Fibroblast of peridontal ligament (primary cell): ENCODE data around the gene ALOX5.

Experiments used
- DNase-seq: peaks from one replicate; pipeline ENCODE4 v3.0.0-alpha.2; 2010; ENCODE audit errors: extremely low read depth

The ALOX5 gene

GRCh38 chr10:45424668-45425404 is 50.8 kb downstream of the ALOX5 start:
- no peak for DNase-seq

DNA sequence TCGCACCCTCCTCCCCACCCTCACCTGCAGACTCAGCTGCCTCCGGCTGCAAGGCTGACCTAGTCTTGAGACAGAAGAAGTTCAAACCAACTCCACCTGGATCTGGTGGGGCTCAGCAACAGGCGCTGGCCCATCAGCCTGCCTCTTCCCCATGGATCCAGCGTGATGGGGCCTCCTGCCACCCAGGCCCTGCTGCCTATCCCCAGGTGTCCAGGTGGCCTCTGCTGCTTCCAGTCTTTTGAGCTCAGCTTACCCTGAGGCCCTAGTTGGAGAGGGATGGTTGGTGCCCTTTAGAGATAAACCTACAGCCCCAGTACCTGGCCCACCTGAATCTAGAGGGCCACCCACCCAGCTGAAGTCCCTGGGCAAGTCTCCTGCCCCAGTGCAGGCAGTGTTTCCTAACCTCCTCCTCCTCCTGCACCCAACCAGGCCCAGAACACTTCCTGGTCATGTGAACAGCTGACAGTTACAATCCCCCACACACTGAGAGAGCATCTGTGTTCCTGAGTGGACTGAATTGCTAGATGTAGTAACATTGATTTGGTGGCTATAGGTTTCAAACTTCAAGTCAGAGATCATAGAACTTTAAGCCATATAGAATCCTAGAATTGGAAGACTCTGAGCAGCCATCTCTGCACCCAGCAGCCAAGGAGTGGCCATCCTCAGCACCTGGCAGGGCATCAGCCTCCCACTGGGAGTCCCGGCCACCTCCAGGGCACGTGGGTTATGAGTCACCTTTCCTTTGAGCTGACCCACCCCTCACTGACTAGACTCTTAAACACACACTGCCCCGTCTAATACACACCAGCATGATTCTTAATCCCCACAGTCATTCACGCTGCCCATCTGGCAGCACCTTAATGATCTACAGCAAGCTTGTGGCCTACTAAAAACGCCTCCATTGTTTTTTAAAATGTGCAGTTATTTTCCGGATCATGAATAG is 51.9 kb downstream of the ALOX5 start:
- DNase-seq, result no peak

DNA sequence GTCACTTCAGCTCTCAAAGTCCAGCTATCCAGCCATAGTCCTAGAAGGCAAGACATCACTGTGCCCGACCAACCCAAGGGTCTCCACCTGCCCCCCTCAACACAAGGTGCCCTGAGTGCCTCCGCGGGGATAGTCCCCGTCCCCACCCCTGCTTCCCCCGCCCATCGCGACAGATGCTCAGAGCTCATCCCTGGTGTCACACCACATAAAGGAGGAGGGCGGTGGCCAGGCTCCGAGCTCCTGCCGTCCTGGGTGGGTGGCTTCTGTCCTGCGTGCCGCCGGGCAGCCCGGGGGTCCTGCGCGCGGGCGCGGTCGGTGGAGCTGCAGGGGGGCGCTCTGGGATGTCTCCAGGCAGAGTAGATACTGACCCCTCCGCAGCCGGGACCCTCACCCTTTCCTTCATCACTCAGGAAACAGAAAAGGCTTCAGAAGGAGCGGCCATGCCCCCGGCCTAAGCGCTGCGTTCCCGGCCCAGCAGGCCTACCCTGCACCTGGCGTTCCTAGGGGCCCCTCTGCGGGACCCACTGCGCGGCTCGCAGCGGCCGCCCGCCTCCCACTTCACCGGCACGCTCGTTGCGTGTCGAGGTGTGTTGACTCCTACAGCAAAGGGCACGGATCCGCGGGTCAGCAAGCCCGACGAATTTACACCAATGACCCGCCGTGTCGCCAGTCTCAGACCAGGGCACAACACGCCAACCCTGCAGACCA is 53.4 kb downstream of the ALOX5 start:
- no peak for DNase-seq

- no peak for DNase-seq
Measured at GRCh38 chr10:45427970-45428366, 54.0 kb downstream of the ALOX5 start.

DNA sequence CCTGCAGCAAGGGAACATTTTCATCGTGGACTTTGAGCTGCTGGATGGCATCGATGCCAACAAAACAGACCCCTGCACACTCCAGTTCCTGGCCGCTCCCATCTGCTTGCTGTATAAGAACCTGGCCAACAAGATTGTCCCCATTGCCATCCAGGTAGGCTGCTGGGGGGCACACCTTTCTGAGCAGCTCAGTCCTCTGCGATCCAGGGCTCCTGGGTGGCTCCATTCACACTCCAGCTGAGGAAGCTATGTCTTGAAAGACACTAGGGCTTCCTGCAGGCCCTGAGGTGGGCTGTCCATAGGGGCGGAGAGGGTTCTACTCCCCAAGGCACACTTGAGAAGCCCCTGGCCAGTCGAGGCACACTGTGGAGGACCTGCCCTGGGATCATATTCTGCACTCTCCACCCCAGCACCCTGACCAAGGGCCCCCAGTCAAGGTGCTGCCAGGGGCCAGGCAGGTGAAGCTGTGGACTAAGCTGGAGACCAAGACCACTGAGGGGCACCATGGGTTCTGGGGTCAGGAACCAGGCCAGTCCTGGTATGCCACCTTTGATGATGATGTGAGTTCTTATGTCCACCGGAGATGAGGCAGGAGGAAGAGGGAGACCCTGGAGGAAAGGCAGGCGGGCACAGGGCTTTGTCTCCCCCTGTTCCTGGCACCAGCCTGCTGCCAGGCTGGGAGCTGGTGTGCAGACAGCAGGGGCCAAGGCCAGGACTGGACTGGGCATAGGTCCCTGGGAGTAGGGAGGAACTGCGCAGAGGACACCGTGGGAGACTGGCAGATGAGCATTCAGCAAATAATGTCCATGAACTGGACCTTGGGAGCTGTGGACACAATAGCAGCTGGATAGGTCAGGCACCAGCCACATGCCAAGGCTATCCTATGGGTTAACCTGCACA is 54.8 kb downstream of the ALOX5 start:
- no peak for DNase-seq

DNA sequence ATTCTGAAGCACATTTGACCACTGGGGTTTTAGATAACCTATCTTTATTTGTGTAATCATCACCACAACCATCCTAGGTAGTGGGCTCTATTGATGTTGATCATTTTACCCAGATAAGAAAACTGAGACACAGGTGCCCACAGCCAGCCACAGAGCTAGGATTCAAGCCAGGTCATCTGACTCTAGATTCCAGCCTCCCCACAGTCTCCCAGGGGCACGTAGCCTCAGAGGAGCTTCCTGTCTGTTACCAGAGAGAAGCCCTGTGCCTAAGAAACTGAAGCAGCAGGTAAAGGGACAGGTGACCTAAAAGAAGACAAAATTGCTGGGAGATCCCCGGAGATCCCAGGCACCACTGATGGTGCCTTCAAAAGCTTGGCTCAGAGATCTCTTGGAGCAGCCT is 55.8 kb downstream of the ALOX5 start:
- DNase-seq, result no peak

- DNase-seq, result no peak
Measured at GRCh38 chr10:45432113-45432512, 58.1 kb downstream of the ALOX5 start.

DNA sequence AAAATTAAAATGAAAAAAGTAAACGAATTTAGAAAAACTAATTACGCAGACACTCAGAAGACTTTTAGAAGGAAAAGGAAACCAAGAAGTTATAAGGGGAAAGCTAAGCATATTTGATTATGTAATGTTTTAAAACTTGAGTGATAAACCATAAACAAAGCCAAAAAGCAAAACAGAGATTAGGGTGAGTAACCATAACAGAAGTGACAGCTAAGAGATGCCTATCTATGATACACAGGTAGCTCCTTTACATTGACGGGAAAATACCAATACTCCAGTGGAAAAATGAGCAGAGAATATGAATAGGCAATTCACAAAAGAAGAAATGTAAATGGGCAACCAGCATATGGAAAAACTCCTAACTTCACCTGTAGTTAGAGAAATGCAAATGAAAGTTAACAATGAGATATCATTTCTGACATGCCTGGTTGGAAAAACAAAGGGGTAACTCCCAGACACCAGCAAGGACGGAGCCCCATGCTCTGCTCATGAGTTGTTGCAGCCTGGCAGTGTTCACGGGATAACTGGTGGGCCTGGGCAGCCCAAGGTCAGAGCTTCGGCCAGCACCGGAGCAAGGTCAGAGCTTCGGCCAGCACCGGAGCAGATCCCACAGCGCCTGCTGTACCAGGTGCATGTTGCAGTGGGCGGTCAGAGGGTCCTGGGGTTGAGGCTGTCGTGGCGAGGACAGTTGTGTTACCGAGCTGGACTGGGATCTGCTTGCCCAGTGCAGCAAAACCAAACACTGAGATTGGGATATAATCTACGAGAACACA is 58.9 kb downstream of the ALOX5 start:
- DNase-seq, result no peak

GRCh38 chr10:45433716-45434469 is 59.9 kb downstream of the ALOX5 start:
- no peak for DNase-seq

GRCh38 chr10:45437587-45438465 is 63.8 kb downstream of the ALOX5 start:
- no peak for DNase-seq

DNA sequence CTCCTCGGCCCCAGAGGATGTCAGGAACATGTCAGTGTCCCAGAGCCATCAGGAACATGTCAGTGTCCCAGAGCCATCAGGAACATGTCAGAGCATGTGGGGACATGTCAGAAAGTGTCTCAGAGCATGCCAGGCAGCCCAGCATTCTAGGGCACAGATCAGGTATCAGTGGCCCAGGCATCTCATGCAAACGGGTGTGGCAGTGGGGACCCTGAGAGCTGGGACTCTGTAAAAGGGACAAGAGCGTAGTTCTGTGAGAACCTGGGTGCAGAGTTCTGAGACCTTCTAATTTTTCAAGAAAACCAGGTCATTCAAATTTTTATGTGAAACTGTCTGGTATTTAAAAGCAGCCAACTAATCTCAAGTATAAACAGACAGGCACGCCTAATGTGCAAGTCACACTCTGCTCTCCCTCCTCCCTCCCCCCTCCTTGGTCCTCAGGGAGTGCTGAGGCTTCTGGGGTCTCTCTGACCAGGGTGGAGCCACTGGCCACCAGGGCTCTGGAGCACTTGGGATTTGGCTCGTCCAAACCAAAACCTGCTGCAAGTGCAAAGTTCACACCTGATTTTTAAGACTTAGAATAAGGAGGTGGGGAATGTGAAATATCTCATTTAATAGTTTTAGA is 64.6 kb downstream of the ALOX5 start:
- no peak for DNase-seq

DNA sequence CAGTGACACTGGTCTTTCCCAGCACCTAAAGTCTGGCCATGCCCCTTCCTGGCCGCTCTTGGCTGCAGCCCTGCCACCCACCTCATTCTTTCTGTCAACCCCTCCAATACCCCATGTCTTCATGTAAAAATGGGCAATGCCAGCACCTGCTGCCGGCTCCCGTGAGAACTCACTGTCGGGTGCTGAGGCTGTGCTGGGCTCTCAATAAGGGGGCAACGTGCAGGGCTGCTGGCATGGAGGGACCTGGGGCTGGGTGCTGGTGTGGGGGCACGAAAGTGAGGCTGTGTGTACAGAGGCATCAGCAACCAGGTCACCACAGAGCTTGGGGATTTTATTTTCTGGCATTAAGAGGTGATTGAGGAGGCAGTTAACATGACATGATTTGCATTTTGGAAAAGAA is 65.3 kb downstream of the ALOX5 start:
- no peak for DNase-seq

- no peak for DNase-seq
Measured at GRCh38 chr10:45439873-45440272, 65.9 kb downstream of the ALOX5 start.

DNA sequence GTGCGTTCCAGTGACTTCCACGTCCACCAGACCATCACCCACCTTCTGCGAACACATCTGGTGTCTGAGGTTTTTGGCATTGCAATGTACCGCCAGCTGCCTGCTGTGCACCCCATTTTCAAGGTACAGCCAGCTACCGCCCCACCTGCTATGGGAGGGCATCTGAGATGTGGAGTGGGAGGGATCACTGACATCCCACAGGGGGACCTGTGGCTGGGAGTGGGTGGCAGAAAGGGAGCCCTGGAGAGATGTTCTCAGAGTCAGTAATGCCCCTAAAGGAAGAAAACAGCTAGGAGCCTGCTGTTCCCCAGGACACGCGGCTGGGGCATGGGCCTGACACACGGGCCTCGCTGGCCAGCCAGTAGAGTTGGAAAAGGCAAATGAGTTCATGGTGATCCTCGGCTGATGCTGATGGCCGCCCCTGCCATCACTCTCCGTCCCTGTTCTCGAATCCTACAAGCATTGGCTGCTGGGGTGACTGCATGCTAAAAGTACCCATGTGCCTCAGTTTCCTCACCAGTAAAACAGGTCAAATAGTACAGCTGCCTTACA is 66.6 kb downstream of the ALOX5 start:
- DNase-seq, result no peak

DNA sequence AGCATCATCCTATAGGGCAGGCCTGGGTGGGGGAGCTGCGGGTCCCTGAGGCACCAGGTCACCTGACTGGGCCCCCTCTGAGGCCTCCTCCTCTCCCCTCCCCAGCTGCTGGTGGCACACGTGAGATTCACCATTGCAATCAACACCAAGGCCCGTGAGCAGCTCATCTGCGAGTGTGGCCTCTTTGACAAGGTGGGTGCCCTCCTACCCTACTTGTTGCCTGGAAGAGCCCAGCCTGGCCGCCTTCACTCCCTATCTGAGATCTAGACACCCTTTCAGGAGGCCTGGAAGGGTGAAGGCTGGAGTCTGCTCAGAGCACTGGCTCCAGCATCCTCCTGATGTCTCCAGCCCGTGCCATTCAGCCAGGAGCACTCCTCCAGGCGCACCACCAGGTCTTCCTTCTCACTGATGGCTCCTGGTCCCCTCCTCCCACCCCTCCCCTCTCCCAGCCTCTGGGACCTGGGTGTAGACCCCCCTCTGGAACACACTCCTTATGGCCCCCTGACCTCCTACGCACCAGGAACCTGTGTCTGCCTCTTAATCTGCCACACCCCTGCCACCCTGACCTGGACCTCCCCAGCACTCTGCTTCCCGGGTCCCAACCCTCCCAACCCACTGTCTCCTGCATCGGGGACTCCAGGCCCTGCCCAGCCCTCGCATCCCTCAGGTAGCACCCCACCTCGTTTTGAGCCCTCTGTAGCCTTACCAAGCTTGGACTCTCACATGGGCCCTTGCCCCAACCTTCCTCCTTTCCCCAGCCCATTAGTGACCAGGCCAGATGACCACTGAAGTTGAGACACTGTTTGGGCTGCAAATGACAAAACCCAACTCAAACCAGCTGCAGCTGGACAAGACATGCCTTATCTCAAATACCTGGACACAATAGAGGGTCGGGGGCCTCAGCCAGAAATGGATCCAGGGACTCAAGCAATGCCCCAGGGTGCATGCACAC is 67.5 kb downstream of the ALOX5 start:
- DNase-seq, result no peak

DNA sequence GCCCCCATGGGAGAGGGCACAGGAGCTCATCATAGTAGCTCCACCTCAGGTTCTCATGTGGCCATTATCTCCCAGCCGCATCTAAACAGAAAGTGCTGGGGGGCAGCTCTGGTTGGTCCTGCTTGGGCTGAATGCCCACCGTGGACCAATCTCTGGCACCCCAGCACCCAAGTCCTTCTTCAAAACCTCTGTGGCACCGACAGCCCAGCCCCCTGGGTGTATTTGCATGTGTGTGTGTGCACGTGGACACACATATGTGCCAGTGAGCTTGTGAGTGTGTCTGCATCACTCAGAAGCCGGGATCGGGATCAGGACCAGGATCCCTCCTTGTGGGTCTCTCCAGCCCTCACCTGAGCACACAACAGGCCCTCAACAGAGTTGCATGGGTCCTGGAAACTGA is 68.2 kb downstream of the ALOX5 start:
- no peak for DNase-seq

- no peak for DNase-seq
Measured at GRCh38 chr10:45442662-45443061, 68.6 kb downstream of the ALOX5 start.
